ENCODE data around the gene NEURL3.

NEURL3 gene

GRCh38 chr2:96539215-96539920 lies 34.2 kb upstream of the NEURL3 start:
- no peak for DNase-seq

- no peak for DNase-seq
These were observed 33.5 kb upstream of the NEURL3 start for GRCh38 chr2:96538487-96539214.

DNA sequence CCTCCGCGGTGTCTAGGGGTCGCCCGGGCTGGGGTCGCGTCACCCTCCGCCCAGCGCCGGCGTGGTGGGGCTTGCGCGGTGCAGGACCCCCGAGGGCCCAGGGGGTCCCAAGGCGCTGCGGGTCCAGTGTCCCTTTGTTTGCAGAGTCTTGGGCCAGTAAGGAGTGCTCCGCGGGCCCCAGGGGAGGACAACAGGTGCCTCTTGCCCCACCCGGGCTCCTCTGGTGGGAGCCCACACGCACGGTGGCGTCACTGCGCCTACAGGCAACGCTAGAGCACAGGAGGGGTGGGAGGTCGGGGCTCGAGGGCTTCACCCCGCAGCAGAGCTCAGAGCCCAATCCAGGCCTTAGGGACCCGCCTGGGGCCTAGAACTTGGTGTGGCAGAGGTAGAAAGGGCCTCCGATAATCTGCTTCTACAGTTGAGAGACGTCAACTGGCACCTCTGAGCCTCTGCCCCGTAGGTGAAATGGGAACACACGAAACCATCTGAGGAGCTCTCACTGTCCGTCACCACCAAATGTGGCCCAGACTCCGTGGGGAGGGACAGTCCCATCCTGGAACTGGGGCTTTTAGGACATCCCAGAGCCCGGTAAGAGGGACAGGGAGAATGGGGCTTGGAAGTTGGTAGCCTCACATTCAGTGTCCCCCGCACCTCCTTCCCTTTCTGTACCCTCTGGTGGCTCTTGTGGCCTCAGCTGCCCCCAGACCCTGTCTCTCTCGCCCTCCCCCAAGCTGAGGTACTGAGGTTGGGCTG lies 32.8 kb upstream of the NEURL3 start:
- DNase-seq, result no peak

DNA sequence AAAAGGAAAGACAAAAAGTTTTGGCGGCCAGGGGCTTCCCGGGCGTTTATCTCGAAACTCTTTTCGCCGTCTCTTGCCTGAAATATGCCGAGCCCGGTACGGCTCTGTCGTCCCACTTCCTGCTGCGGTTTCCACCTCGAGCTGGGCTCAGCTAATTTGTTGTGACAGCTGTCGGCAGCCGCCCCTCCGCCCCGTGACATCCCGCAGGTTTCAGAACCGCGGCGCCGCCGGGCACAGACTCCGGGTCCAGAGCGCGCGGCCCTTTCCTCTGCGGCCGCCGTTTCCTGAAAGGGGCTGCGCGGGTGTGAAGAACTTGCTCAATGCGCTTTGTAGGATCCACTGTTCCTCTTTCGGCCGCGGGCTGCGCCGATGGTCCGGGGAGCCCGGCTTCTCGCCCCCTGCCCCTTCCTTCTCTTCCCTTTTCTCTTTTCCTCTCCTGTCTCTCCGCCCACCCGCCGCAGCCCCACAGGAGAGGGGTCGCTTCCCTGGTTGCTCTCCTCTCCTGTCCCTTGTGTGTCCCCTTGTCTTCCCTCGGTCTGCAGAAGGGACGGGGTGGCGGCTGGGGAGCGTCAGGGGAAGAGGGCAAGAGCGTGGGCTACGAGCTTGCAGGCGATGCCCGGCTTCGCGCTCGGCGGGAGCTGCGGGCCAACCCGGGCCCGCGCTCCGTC lies 32.0 kb upstream of the NEURL3 start:
- no peak for DNase-seq

DNA sequence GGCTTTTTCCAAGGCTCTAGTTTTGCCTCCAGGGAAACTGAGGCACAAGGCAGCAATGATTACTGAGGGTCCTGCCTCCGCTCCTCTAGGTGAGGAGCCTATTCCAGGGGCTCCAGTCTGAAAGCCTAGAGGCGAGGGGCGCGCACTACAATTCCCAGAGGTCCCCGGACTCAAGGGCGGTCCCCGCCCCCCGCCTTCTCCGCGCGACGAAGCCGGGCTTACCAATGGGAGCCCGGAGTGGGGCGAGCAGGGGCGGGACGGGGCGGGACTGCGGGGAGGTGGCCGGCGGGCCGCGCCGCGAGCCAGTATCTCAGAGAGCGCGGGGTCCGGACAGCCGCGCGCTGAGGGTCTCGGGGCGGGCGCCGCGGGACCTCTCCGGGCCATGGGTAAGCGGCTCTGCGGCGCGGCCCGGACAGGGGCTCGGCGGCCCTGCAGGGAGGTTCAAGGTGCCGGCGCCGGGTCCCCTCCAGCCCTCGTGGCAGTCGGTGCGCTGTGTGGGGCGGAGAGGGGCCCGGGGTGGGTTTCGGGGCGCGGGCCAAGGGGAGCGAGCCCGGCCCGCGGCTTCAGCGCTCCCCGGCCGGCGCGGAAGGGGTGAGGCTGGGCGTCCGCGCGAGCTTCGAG lies 31.4 kb upstream of the NEURL3 start, which contains the start of gene ARID5A:
Gene ARID5A (plus strand): TSS at position 308 of the 621 bp plus-strand sequence. CDS start 75 bp downstream, at position 383.
- DNase-seq, result peak; percentile 8

DNA sequence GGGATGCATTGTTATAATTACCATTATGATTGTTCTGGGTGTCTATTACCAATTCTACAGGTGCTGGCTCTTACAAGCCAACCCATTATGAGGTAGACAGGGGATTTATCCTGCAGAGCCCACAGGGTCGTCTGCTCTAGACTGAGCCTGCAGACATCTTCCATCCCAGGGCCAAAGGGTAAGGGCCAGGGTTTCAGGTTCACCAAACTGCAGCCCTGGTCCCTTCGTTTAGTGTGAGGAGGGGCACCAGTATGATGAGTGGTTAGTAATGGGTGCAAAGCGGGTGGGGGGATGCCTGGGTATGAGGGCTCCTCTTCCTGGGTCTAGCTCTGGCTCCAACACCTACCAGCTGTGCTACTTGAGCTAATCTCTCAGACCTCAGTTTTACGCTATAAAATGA lies 30.2 kb upstream of the NEURL3 start:
- no peak for DNase-seq

DNA sequence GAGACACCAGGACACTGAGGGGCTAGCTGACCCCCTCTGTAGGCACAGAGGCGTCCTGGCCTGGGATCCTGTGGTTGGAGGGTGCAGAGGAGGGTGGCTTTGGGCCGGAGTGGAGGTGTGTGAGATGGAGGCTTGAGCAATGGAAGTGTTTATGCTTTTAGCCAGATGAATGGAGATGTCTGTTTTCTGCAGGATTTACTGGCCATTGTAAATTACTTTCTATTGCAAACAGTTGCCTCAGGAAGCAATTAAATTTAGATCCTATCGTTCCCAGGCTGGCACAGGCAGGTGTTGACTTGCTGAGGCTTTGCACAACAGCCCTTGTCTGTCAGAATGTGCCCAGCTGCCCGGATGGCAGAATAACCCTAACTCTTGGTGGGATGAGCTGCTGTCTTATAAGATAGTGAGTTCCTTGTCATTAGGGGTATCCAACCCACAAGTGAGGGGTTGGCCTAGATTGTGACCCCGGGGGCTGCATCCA lies 29.6 kb upstream of the NEURL3 start:
- DNase-seq, result no peak

- no peak for DNase-seq
These were observed 29.0 kb upstream of the NEURL3 start for GRCh38 chr2:96534141-96534540.

- DNase-seq, result no peak
These were observed 28.3 kb upstream of the NEURL3 start for GRCh38 chr2:96533292-96534073.

DNA sequence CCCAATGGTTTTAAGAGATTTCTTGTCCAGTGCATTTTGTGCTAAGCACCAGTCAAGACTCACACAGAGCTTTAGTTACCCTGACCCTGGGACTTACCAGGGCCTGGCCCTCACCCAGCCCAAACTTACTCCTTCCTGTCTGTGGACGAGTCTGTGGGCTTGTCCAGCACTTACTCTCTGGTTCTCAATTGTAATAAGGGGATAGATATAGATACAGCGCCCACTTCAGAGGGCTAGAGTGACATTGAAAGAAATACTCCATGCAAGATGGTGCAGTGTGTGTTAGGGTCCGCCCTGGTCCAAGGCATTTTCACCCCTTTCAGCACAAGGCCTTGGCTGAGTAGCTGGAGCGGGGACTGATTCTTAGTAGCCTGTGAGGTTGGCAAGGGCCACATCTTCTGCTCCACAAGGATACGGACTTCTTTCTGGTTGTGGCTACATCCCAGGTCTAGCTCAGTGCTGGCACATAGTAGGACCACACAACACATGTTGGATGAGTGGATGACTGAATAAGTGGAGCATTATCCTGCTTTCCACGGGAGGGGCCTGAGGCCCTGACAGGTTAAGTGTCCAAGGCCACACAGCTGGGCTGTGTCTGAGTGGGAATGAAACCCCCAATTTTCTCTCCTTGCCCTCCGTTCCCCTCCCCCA lies 27.6 kb upstream of the NEURL3 start:
- DNase-seq, result no peak

GRCh38 chr2:96531872-96532505 lies 26.8 kb upstream of the NEURL3 start:
- peak; percentile 82 for DNase-seq

DNA sequence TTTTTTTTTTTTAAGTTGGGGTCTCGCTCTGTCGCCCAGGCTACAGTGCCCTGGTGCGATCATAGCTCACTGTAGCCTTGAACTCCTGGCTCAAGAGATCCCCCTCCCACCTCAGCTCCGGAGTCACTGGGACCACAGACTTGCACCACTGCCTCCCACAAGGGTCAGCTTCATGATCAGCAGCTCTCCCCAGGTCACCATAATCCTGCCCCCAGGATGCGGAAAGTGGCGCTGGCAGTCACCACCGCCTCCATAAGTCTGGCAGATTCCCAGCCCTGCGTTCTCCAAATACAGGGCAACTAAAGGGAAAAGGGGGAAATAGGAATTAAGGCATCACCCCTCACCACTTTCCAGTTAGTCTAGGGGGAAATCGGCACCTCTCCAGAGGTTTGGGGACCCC lies 26.2 kb upstream of the NEURL3 start:
- no peak for DNase-seq

GRCh38 chr2:96530474-96531357 lies 25.6 kb upstream of the NEURL3 start:
- DNase-seq, result no peak

DNA sequence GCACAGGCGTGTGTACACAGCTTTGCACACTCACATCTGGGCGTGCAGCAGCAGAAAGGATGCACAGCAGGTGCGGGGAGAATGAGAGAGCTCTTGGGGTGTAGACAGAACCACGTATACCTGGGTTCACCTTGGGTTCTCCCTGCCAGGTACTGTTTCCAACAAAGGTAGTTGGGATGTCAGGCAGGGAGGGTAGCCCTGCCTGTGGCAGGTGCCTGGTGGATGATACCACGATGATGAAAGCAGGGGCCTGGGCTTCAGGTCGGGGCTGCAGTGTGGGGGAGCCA lies 24.9 kb upstream of the NEURL3 start:
- DNase-seq, result no peak

DNA sequence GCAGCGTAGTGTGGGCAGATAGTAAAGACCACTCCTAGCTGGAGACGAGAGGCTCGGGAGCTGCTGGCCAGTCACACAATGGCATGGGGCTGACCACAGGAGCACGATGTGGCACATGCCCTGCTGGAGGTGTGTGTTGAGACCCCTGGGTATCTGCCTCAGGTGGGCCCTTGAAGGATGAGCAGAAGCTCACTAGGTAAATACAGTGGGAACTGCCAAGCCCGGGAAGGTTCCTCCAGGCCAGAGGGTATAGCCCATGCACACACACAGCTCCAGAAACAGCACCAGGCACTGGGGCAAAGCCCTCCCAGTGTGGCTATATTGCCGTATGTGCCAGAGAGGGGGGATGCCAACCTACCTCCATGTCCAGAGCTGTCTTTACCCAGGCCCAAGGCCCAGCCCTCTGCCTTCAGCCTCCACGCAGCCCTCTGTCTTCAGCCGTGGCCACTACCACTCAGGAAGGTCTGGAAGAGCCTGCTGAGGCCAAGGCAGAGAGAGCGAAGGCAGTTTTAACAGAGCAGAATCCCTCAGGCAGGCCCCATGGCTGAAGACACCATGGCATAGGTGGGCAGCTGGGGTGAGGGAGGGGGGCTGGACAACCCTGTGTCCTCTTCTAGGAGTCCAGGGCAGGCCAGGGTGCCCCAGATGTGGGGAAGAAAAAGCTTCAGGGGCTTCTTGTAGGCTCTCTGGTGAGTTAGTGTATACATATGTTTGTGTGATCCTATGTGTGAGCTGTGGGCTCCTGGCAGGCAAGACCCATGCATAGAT lies 24.4 kb upstream of the NEURL3 start:
- DNase-seq, result no peak

DNA sequence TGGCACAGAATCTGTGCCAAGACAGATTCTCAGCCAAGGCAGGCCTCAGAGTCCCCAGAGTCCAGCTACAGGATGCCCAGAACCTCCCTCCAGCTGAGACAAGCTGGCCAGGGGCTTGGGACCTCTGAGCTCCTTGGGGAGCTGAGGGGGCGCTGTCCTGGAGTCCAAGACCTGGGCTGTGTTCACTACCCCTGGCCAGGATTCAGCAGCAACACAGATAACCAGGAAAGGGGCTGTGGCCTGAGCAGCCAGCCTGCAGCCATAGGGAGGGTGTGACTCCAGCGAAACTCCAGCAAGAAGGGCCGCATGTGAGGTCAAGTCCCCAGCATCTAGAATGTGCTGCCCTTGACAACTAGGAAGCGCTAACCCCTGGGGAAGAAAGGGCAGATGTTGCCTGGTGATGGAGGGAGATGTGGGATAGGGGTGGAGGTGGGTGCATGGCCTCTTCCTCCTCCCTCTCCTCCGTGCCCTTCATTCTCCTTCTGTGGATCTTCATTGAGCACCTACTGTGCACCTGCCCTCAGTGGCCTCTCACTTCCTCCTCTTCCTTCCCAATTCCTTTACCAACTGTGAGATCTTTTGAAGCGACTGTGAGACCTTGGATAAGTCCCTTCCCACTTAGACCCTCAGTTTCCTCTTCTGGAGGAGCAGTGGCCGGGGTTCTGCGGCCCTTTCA lies 23.7 kb upstream of the NEURL3 start:
- no peak for DNase-seq

DNA sequence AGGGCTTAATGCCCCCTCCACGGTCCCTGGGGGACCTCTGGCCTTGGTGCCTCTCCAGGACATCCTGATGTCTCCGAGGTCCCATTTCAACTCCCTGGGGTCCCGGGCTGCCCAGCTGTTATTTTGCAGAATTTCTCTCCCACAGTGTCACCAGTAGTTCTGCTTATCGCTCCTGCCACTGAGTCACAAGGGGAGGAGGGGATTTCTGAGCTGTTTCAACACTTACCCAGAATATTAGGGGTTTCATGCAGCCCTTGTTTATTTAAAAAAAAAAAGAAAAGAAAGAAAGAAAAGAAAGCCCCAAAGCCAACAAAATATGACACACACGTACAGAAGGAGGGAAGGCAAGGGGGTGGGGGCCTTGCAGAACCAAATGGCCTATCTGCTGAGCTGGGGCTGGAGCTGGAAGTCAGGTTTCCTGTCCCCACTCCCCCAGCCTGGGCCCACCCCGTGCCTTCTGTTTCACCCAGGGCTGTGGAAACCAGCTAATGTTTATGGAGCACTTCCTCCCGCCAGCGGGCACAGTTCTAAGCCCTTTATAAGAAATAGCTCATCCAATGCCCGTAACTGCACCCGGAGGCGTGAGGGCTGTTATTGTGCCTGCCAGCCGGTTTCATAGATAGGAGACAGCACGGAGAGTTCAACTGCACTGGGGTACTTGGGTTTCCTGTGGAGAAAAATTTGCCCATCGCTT lies 23.0 kb upstream of the NEURL3 start:
- no peak for DNase-seq

All from NCI-H2029 treated with DMSO at 0.1 percent for 48 hours (cell line).